ENCODE results near the gene LRRC49.
"Not testable (repeated sequence)": the region's sequence is repeated elsewhere in the genome, so short reads cannot be mapped to it uniquely, and the experiment has no call there.

Gene LRRC49

DNA sequence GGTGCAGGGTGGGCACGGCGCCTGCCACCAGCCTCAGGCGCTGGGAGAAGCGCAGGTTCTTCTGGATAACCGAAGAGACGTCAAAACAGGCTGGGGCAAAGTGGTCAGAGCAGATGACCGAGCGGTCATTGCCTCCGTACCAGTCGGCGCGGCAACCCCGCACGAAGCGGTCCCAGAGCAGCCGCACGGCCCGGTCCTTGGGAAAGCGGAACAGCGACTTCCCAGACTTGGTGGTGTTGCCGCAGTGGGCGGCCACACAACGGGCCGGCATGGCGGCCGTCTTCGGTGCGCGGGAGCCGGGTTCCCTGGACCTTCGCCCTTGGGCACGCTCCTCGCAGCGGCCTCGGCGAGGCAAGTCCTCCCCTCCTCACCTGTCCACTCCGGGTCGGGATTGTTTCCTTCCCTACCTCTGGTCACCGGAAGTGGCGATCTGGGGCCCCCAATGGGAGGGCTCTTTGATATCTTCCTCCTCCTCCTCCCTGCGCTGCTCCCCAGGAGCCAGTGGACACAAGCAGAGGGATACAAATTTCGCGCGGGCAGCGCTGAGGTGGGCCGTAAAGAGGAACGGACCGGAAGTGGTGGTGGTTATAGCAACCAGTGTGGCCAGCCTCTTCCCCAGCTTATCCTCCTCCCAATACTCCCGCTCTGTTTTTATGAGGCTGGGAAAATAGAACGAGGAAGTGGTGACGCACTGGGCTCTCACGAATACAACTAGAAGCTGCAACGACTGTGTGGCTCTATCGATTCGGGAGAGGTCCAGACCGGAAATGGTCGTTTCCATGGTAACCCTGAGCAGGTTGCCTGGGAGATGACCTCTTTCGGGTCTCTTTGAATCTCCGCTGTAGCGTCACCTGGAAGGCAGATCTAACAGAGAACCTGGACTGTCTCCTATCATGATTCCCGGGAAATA is at the start of gene LRRC49, which contains the start of gene THAP10:
Gene LRRC49 (plus strand): TSS at position 825 of the 910 bp plus-strand sequence. CDS start 69 bp downstream, at position 894.
Gene THAP10 (minus strand): TSS at position 432 of the 910 bp plus-strand sequence. CDS start 161 bp downstream, at position 271.
- DNase-seq = peak; percentile 11

GRCh38 chr15:70845602-70846360 is 46.8 kb upstream of the LRRC49 start:
- no peak for DNase-seq

DNA sequence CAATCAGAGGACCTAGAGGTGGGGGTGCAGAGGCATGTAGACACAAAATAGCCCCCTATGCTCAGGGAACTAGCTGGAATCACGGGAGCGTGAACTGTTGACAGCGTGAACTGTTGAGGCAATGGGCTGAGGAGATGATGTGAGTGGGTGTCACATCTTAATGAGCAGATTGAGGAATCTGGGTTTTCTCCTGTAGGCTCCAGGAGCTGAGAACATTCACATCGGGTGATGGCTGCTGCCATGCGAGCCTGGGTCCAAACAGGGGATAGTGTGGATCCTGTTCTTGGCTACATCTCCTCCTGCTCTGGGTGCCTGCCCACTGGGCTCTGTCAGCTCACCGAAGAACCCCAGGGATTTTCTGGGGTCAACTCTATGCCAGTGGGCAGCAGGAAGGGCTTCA is 40.7 kb upstream of the LRRC49 start:
- no peak for DNase-seq

- DNase-seq = no peak
Measured at GRCh38 chr15:70852501-70853317, 39.9 kb upstream of the LRRC49 start.

GRCh38 chr15:70853318-70853972 is 39.2 kb upstream of the LRRC49 start:
- peak; percentile 15 for DNase-seq

GRCh38 chr15:70853973-70854665 is 38.5 kb upstream of the LRRC49 start, which contains the start of gene LARP6:
TSS of gene LARP6 (minus strand) at chr15:70854157. CDS start at chr15:70854088, 69 bp downstream.
- DNase-seq = peak; percentile 41

GRCh38 chr15:70854666-70854976 is 38.0 kb upstream of the LRRC49 start:
- DNase-seq = no peak

- DNase-seq = no peak
Measured at GRCh38 chr15:70855764-70856163, 36.9 kb upstream of the LRRC49 start.

DNA sequence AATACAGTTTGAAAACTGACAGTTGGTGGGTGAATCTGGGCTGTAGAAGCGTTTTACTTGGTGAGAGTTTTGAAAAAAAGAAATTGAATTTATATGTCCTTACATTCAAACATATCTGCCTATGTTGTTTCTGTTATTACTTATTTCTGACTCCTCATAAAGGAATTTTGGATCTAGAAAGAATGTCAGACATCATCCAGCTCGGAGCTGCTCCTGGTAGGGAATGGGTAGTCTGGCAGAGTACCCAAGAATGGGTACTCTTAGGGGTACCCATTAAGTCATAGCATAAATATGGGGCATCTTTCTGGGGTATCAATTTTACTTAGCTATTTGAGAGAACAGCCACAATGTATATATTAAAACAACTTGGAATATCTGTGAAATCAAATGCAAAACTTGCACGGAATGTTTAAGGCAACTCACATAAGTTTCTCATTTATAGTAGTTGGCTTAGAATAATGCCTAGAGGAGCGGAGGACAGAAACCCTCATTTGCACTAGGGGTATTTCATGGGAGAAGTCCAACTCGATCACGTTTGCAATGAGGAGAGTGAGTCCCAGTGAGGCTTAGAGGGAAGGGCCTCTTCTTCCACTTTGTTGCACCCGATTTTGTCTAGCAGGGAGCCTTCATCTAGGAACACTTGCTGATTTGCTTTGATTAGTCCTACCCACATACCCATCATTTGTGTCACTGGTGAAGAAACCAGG is 36.3 kb upstream of the LRRC49 start:
- DNase-seq = no peak

- DNase-seq = no peak
Measured at GRCh38 chr15:70856884-70857561, 35.6 kb upstream of the LRRC49 start.

DNA sequence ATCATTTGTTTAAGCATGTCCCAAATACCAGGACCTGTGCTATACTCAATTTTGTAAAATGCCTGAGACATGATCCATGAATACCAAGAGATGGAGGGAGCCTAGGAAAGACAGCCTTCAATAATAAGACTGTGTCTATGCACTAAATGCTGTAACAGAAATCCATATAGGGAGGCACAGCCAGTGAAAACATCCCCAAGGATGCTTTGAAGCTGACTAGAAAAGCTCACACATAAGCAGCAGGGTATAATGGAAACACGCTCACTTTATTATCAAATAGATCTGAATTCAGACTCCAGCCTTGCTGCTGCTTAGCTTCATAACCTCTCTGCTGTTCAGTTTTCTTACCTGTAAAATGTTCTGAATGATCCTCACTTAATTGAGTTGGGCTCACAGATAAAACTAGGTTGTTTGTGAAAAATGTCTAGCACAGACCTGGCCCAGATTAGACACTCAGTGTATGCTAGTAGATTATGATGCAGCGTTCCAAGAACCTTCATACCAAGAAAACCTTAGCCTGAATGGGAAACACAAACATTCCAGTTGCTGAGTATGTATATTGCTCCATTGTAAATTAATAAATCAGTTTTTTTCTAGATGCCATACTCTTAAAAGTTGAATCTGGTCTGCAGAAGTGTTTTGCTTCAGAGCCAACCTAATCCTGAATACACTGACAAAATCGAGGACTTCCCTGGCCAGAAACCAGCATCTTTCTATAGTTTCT is 34.9 kb upstream of the LRRC49 start:
- no peak for DNase-seq

DNA sequence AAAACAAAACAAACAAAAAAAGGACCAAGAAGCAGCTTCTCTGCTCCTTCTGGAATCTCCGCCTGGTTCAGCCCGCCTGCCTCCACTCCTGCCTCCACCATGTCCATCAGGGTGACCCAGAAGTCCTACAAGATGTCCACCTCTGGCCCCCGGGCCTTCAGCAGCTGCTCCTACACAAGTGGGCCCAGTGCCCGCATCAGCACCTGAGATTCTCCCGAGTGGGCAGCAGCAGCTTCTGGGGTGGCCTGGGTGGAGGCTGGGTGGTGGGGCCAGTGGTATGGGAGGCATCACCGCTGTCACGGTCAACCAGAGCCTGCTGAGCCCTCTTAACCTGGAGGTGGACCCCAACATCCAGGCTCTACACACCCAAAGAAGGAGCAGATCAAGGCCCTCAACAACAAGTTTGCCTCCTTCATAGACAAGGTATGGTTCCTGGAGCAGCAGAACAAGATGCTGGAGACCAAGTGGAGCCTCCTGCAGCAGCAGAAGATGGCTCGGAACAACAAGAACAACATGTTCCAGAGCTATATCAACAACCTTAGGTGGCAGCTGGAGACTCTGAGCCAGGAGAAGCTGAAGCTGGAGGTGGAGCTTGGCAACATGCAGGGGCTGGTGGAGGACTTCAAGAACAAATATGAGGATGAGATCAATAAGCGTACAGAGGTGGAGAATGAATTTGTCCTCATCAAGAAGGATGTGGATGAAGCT is 33.9 kb upstream of the LRRC49 start:
- not testable (repeated sequence) for DNase-seq

- DNase-seq = no peak
Measured at GRCh38 chr15:70859322-70859908, 33.2 kb upstream of the LRRC49 start.

DNA sequence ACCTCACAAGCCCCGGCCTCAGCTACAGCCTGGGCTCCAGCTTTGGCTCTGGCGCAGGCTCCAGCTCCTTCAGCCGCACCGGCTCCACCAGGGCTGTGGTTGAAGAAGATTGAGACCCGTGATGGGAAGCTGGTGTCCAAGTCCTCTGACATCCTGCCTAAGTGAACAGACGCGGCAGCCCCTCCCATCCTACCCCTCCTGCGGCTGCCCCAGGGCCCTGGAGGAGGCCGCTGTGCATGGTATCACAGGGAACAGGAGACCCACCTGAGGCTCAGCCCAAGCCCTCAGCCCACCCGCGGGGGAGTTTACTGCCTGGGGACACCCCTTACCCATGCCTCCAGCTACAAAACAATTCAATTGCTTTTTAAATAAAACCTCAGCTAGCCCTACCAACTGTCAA is 32.6 kb upstream of the LRRC49 start:
- no peak for DNase-seq

DNA sequence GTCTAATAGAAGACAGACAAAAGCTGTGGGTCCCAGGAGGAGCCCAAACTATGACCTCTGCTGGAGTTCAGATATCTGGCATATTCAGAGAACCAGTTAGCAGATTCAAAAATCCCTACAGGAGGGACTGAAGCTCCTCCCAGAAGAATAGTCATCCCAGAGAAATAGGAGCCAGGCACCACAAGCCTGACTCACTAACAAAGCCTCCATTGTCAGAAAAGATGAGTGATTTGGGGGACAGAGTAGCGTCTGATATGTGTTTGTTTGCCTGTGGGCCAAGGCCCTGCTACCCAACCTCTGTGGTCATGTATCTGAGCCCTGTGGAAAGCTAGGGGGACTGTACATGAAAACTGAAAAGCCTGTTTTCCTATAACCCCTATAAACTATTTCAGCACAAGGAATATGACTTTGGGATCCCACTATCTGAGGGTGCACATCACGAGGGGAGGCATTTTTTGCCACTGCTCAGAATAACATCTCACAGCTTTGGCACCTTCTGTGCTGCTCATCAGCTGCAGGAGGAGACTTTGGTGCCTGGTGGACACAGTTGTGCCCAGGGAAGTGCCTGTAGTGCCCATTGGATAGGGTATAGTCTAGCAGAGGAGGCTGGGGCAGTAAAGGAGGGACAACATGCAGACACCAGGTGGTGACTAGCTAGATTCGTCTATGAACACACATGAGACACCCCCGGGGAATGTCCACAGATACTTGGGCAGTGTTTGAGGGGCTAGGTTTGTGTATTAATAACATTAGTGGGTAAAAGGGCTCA is 29.0 kb upstream of the LRRC49 start:
- DNase-seq = no peak

DNA sequence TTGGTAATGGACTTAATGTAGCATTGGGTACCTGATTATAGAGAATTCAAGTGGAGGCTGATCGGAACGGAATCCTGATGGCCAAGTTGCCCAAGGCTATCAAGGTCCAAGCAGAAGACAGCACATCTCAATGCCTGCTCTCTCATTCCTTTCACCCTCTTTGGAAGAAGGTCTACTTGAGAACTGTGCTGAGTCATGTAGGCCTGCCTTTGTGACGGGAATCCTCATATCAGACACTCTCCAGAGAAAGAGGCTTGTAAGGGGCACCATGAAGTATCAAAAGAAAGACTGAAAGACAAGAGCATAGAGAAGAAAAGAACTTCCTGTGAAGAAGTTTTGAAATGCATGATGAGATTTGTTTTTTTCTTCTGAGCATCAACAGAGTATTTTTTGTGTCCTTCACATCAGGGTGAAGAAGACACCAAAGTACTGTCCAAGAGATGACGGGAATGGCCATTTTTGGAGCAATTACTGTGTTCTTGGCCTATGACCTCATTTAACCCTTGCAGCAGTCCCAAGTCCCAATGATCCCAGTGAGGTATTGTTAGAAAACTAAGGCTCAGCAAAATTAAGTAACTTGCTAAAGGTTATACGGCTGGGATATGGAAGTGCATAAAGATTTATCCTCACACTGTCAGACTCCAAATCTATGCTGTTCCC is 25.5 kb upstream of the LRRC49 start:
- DNase-seq = no peak

- no peak for DNase-seq
Measured at GRCh38 chr15:70867911-70868467, 24.6 kb upstream of the LRRC49 start.
